ENCODE data around the gene TUBE1. TPM values are rescaled to one million over a fixed set of nuclear protein-coding genes. Genes with fewer than 3 reads are reported as not detected.

TUBE1 gene
- total and polyA plus RNA-seq, 10 of the 15 experiments (the other 5 are each of a cell fraction or from before 2014, with no cell fraction given): 6.3 to 25.2 (median 13.6) TPM

GRCh38 chr6:112043032-112044007 is 44.0 kb downstream of the TUBE1 start (continued):
- TF ChIP-seq RELB (IDR thresholded peaks at IDR 0.05; ENCODE audit: low read depth) (0 out of 2 replicates have a peak, but pooled peaks have one; percentile 16), CREM (IDR thresholded peaks at IDR 0.05; ENCODE audit: low read depth) (peak; percentile 58), TAF1 (IDR thresholded peaks at IDR 0.05; ENCODE audit: borderline replicate concordance, low read depth, low read length) (no peak)

GRCh38 chr6:112041535-112041934 is 45.7 kb downstream of the TUBE1 start:
- intact Hi-C loops (cut with micrococcal nuclease; ENCODE audit: unreplicated experiment): loop anchor here (5.0 kb wide), 4 partner anchors 264 to 674 kb away; no protein-coding TSS in a partner anchor
- WGBS (ENCODE audit: insufficient coverage, insufficient replicate concordance, low lambda C conversion rate, missing lambda C conversion rate): 67% methylated on average over 3 of the region's 3 CpGs
- H3K9me3 ChIP-seq (replicated peaks; ENCODE audit: control insufficient read depth, insufficient read depth, low read length): no peaks in the 10 kb centered on the region
- CTCF ChIA-PET: interaction anchor here (0.7 to 9.4 kb wide), 27 partner anchors 9 to 984 kb away, joined by 3 to 96 read pairs (median 4); a partner anchor contains a TSS
- no peaks in the 10 kb centered on the region for H3K4me1 ChIP-seq (ENCODE audit: control insufficient read depth, insufficient read depth, low read length)
- no peaks in the 10 kb centered on the region for H3K79me2 ChIP-seq (ENCODE audit: control insufficient read depth, insufficient read depth, low read length)
- no peak for ATAC-seq
- POLR2A ChIA-PET: interaction anchor here (1.1 kb wide), 1 partner anchor 332 kb away, joined by 4 read pairs; no protein-coding TSS in a partner anchor
- BruUV-seq (replicated peaks): no TSS peak
- TF ChIP-seq ZBED1 (IDR thresholded peaks at IDR 0.05; ENCODE audit: borderline replicate concordance) (no peak), EZH2 (IDR thresholded peaks at IDR 0.05; ENCODE audit: borderline replicate concordance, control insufficient read depth, low read depth, low read length) (no peak), IKZF1 (conservative IDR thresholded peaks at IDR 0.05) (no peak), RFX5 (IDR thresholded peaks at IDR 0.05; ENCODE audit: low read depth, low read length) (no peak), POLR2AphosphoS5 (IDR thresholded peaks at IDR 0.05; ENCODE audit: low read length) (no peak), ZNF384 (IDR thresholded peaks at IDR 0.05; ENCODE audit: borderline replicate concordance, low read depth, low read length) (no peak), MTA2 (IDR thresholded peaks at IDR 0.05; ENCODE audit: low read depth) (no peak), SUZ12 (IDR thresholded peaks at IDR 0.05; ENCODE audit: unreplicated experiment) (no peak), POLR2A (IDR thresholded peaks at IDR 0.05; ENCODE audit: low read depth, low read length) (no peak), EGR1 (IDR thresholded peaks at IDR 0.05; ENCODE audit: borderline replicate concordance in 1 of 2, low read depth in 2 of 2, low read length in 2 of 2) (no peak), MTA3 (IDR thresholded peaks at IDR 0.05; ENCODE audit: borderline replicate concordance, low read length) (no peak), NR2C1 (IDR thresholded peaks at IDR 0.05) (no peak), ZNF217 (IDR thresholded peaks at IDR 0.05) (no peak), EP300 (IDR thresholded peaks at IDR 0.05; ENCODE audit: borderline replicate concordance in 1 of 2, control insufficient read depth in 1 of 2, low read depth in 2 of 2, low read length in 2 of 2) (no peak)
- no peak overlapping the region for H3K27ac ChIP-seq (ENCODE audit: control insufficient read depth, insufficient read depth)
- SMC1A ChIA-PET (ENCODE audit: uncharacterized antibody, unreplicated experiment): interaction anchor here (0.7 to 6.6 kb wide), 14 partner anchors 8 to 782 kb away, joined by 3 to 54 read pairs (median 4); partner anchors contain the start of genes FAM229B and TUBE1
- no peaks in the 10 kb centered on the region for H4K20me1 ChIP-seq (ENCODE audit: control insufficient read depth, insufficient read depth)
- H3K9ac ChIP-seq (ENCODE audit: control insufficient read depth, insufficient read depth, low read length): no peak overlapping the region
- no peak overlapping the region for H2AFZ ChIP-seq (ENCODE audit: control insufficient read depth, low read depth, low read length)
- no peaks in the 10 kb centered on the region for H3K27me3 ChIP-seq (replicated peaks in 1 of 2; ENCODE audit: control insufficient read depth in 2 of 2, insufficient read depth in 2 of 2, low read length in 1 of 2)
- RAD21 ChIA-PET (ENCODE audit: unreplicated experiment): interaction anchor here (0.7 to 3.4 kb wide), 12 partner anchors 9 to 1030 kb away, joined by 3 to 40 read pairs (median 6); a partner anchor contains a TSS
- in situ Hi-C loops (cut with MboI): no loop called here
- no peak for FAIRE-seq
- H3K4me3 ChIP-seq: no peak overlapping the region
- H3K4me2 ChIP-seq (ENCODE audit: control insufficient read depth, insufficient read depth): no peak overlapping the region
- no peak for DNase-seq (ENCODE audit: low read depth, low spot score)
- no peaks in the 10 kb centered on the region for H3K36me3 ChIP-seq (ENCODE audit: control insufficient read depth in 2 of 2, insufficient read depth in 2 of 2, low read length in 1 of 2)

Data from GM12878 (cell line).